Dendritic cell treated with granulocyte-macrophage colony-stimulating factor and Interleukin-4, amounts not matched to agents 40 ng/mL and 50 ng/mL, for 4 days (primary cell): ENCODE data around the gene TBC1D22B.
A peak's percentile ranks its signal among the peaks of the same experiment; 100 is the strongest.

Experiments
- H3K27ac Mint-ChIP-seq: one replicate; pipeline ENCODE4 v1.8.0; 2022; ENCODE audit warnings: mild to moderate bottlenecking, mixed read lengths
- H3K27me3 Mint-ChIP-seq: one replicate; pipeline ENCODE4 v1.8.0; 2022; ENCODE audit warnings: mild to moderate bottlenecking, mixed read lengths
- H3K36me3 Mint-ChIP-seq: one replicate; pipeline ENCODE4 v1.8.0; 2022; ENCODE audit warnings: low read depth, mixed read lengths
- H3K4me1 Mint-ChIP-seq: one replicate; pipeline ENCODE4 v1.8.0; 2022; ENCODE audit warnings: low read depth, mixed read lengths
- H3K4me3 Mint-ChIP-seq: one replicate; pipeline ENCODE4 v1.8.0; 2022; ENCODE audit warnings: mild to moderate bottlenecking, moderate library complexity, mixed read lengths
- H3K9me3 Mint-ChIP-seq: one replicate; pipeline ENCODE4 v1.8.0; 2022; ENCODE audit warnings: mixed read lengths
- intact Hi-C: fragments of 100-400 bp; cut with micrococcal nuclease; formaldehyde crosslinking; loops from one replicate; pipeline ENCODE4 v1.15.0; 2022

Gene TBC1D22B

GRCh38 chr6:37265001-37265400 is 7.4 kb downstream of the TBC1D22B start:
- Mint-ChIP-seq H3K36me3 (peaks cover 35% of the 10 kb centered on the region), H3K4me1 (peaks cover 23% of the 10 kb centered on the region), H3K27ac (no peak overlapping the region)

GRCh38 chr6:37265860-37266259 is 8.3 kb downstream of the TBC1D22B start:
- intact Hi-C loops: no loop called here
- no peaks in the 10 kb centered on the region for H3K27me3 Mint-ChIP-seq
- H3K36me3 Mint-ChIP-seq: peaks cover 40% of the 10 kb centered on the region
- no peak overlapping the region for H3K27ac Mint-ChIP-seq
- no peaks in the 10 kb centered on the region for H3K9me3 Mint-ChIP-seq
- peaks cover 28% of the 10 kb centered on the region for H3K4me1 Mint-ChIP-seq
- no peak overlapping the region for H3K4me3 Mint-ChIP-seq

More at GRCh38 chr6:37265001-37265400, 7.4 kb downstream of the TBC1D22B start:
- Mint-ChIP-seq H3K9me3 (no peaks in the 10 kb centered on the region), H3K4me3 (no peak overlapping the region), H3K27me3 (no peaks in the 10 kb centered on the region)
- intact Hi-C loops: no loop called here

GRCh38 chr6:37269105-37269504 is 11.5 kb downstream of the TBC1D22B start:
- Mint-ChIP-seq H3K36me3 (peaks cover 33% of the 10 kb centered on the region), H3K9me3 (no peaks in the 10 kb centered on the region), H3K27ac (no peak overlapping the region), H3K27me3 (no peaks in the 10 kb centered on the region), H3K4me3 (no peak overlapping the region), H3K4me1 (peaks cover 41% of the 10 kb centered on the region)
- intact Hi-C loops: no loop called here

- H3K27ac Mint-ChIP-seq: no peak overlapping the region
- intact Hi-C loops: no loop called here
- H3K36me3 Mint-ChIP-seq: peaks cover 27% of the 10 kb centered on the region
- H3K27me3 Mint-ChIP-seq: no peaks in the 10 kb centered on the region
- H3K9me3 Mint-ChIP-seq: no peaks in the 10 kb centered on the region
- no peak overlapping the region for H3K4me3 Mint-ChIP-seq
- peaks cover 51% of the 10 kb centered on the region for H3K4me1 Mint-ChIP-seq
These were observed 15.4 kb downstream of the TBC1D22B start for GRCh38 chr6:37272834-37273566.

GRCh38 chr6:37273690-37274089 is 16.1 kb downstream of the TBC1D22B start:
- Mint-ChIP-seq H3K9me3 (no peaks in the 10 kb centered on the region), H3K4me3 (no peak overlapping the region), H3K27me3 (no peaks in the 10 kb centered on the region), H3K36me3 (peaks cover 23% of the 10 kb centered on the region), H3K27ac (no peak overlapping the region), H3K4me1 (peaks cover 51% of the 10 kb centered on the region)
- intact Hi-C loops: no loop called here

GRCh38 chr6:37275350-37275749 is 17.8 kb downstream of the TBC1D22B start:
- intact Hi-C loops: no loop called here
- Mint-ChIP-seq H3K27me3 (no peaks in the 10 kb centered on the region), H3K36me3 (peaks cover 27% of the 10 kb centered on the region), H3K4me1 (peaks cover 58% of the 10 kb centered on the region), H3K9me3 (no peaks in the 10 kb centered on the region), H3K27ac (no peak overlapping the region), H3K4me3 (no peak overlapping the region)

- H3K36me3 Mint-ChIP-seq: peaks cover 26% of the 10 kb centered on the region
These were observed 19.4 kb downstream of the TBC1D22B start for GRCh38 chr6:37277001-37277409.

GRCh38 chr6:37279366-37280134 is 22.0 kb downstream of the TBC1D22B start:
- H3K36me3 Mint-ChIP-seq: peaks cover 46% of the 10 kb centered on the region
- no peak overlapping the region for H3K27ac Mint-ChIP-seq

More at GRCh38 chr6:37277001-37277409, 19.4 kb downstream of the TBC1D22B start:
- no peaks in the 10 kb centered on the region for H3K9me3 Mint-ChIP-seq
- intact Hi-C loops: no loop called here
- H3K27me3 Mint-ChIP-seq: no peaks in the 10 kb centered on the region
- H3K27ac Mint-ChIP-seq: no peak overlapping the region
- H3K4me1 Mint-ChIP-seq: peaks cover 65% of the 10 kb centered on the region
- no peak overlapping the region for H3K4me3 Mint-ChIP-seq

GRCh38 chr6:37280162-37280887 is 22.8 kb downstream of the TBC1D22B start:
- Mint-ChIP-seq H3K36me3 (peaks cover 54% of the 10 kb centered on the region), H3K9me3 (no peaks in the 10 kb centered on the region), H3K4me3 (no peak overlapping the region), H3K4me1 (peaks cover 56% of the 10 kb centered on the region), H3K27me3 (no peaks in the 10 kb centered on the region), H3K27ac (no peak overlapping the region)
- intact Hi-C loops: no loop called here

More at GRCh38 chr6:37279366-37280134, 22.0 kb downstream of the TBC1D22B start:
- peak overlapping the region; percentile 10 for H3K4me3 Mint-ChIP-seq
- peaks cover 58% of the 10 kb centered on the region for H3K4me1 Mint-ChIP-seq
- intact Hi-C loops: no loop called here
- no peaks in the 10 kb centered on the region for H3K9me3 Mint-ChIP-seq
- H3K27me3 Mint-ChIP-seq: no peaks in the 10 kb centered on the region

- H3K4me1 Mint-ChIP-seq: peaks cover 35% of the 10 kb centered on the region
- no peak overlapping the region for H3K27ac Mint-ChIP-seq
- no peaks in the 10 kb centered on the region for H3K9me3 Mint-ChIP-seq
- intact Hi-C loops: no loop called here
- no peaks in the 10 kb centered on the region for H3K27me3 Mint-ChIP-seq
- H3K4me3 Mint-ChIP-seq: no peak overlapping the region
- peaks cover 74% of the 10 kb centered on the region for H3K36me3 Mint-ChIP-seq
These were observed 24.8 kb downstream of the TBC1D22B start for GRCh38 chr6:37282371-37282770.

GRCh38 chr6:37283268-37283667 is 25.7 kb downstream of the TBC1D22B start:
- Mint-ChIP-seq H3K9me3 (no peaks in the 10 kb centered on the region), H3K4me3 (no peak overlapping the region), H3K4me1 (peaks cover 35% of the 10 kb centered on the region), H3K36me3 (peaks cover 83% of the 10 kb centered on the region), H3K27me3 (no peaks in the 10 kb centered on the region), H3K27ac (no peak overlapping the region)
- intact Hi-C loops: no loop called here

GRCh38 chr6:37283671-37284151 is 26.1 kb downstream of the TBC1D22B start:
- Mint-ChIP-seq H3K27ac (no peak overlapping the region), H3K4me3 (no peak overlapping the region), H3K36me3 (peaks cover 86% of the 10 kb centered on the region), H3K27me3 (no peaks in the 10 kb centered on the region), H3K9me3 (no peaks in the 10 kb centered on the region), H3K4me1 (peaks cover 34% of the 10 kb centered on the region)
- intact Hi-C loops: no loop called here

GRCh38 chr6:37284781-37285180 is 27.2 kb downstream of the TBC1D22B start:
- H3K27ac Mint-ChIP-seq: no peak overlapping the region
- no peaks in the 10 kb centered on the region for H3K9me3 Mint-ChIP-seq
- peaks cover 23% of the 10 kb centered on the region for H3K4me1 Mint-ChIP-seq
- H3K4me3 Mint-ChIP-seq: no peak overlapping the region
- no peaks in the 10 kb centered on the region for H3K27me3 Mint-ChIP-seq
- intact Hi-C loops: no loop called here
- peaks cover 91% of the 10 kb centered on the region for H3K36me3 Mint-ChIP-seq

- Mint-ChIP-seq H3K4me1 (peaks cover 13% of the 10 kb centered on the region), H3K9me3 (no peaks in the 10 kb centered on the region), H3K27me3 (no peaks in the 10 kb centered on the region), H3K36me3 (peaks cover 91% of the 10 kb centered on the region), H3K4me3 (no peak overlapping the region), H3K27ac (peak overlapping the region; percentile 37)
- intact Hi-C loops: no loop called here
These were observed 28.3 kb downstream of the TBC1D22B start for GRCh38 chr6:37285861-37286311.
